ENCODE data around the gene PIK3CA. TPM values are rescaled to one million over a fixed set of nuclear protein-coding genes. Genes with fewer than 3 reads are reported as not detected.
A peak's percentile ranks its signal among the peaks of the same experiment; 100 is the strongest.

Gene PIK3CA
- total RNA-seq, 1 experiment from 2014 or later: 12.0 TPM

- peaks cover 8 to 20% of the 10 kb centered on the region in 2 experiments; a peak in 4 of 5 replicates for H3K9me3 Mint-ChIP-seq
- DNase-seq: peak; percentile 69
- Histone ChIP-seq H3K9me3 (ENCODE audit: control insufficient read depth, low read depth, low read length) (no peaks in the 10 kb centered on the region), H3K23me2 (ENCODE audit: insufficient read length, low read depth, low read length, poor library complexity, severe bottlenecking) (peaks cover 4% of the 10 kb centered on the region), H2BK5ac (ENCODE audit: insufficient read length, low read length) (no peak overlapping the region), H4K91ac (ENCODE audit: insufficient read length, low read depth, low read length) (no peak overlapping the region), H3K9ac (ENCODE audit: extremely low read depth, insufficient read length, low read length) (no peak overlapping the region), H3K4me1 (ENCODE audit: insufficient read depth, low read length) (no peaks in the 10 kb centered on the region), H3K79me2 (ENCODE audit: insufficient read depth, low read length) (no peaks in the 10 kb centered on the region), H3K4me2 (ENCODE audit: insufficient read depth, insufficient read length, low read length) (peak overlapping the region; percentile 67), H3T11ph (ENCODE audit: low read length) (no peak overlapping the region), H2BK120ac (ENCODE audit: low read depth, low read length, poor library complexity, severe bottlenecking) (no peak overlapping the region), H2BK12ac (ENCODE audit: insufficient read length, low read depth, low read length) (no peak overlapping the region), H4K20me1 (ENCODE audit: control insufficient read depth, insufficient read depth, insufficient read length) (no peaks in the 10 kb centered on the region), H2BK20ac (ENCODE audit: low read depth, low read length, poor library complexity, severe bottlenecking) (no peak overlapping the region), H2BK15ac (ENCODE audit: low read depth, low read length) (no peak overlapping the region), H4K5ac (ENCODE audit: insufficient read length, low read depth, low read length) (no peak overlapping the region), H3K56ac (ENCODE audit: insufficient read length, low read depth, low read length) (no peak overlapping the region), H3K14ac (ENCODE audit: insufficient read depth, low read length) (peak overlapping the region; percentile 86), H2AK5ac (ENCODE audit: insufficient read length, low read length) (no peak overlapping the region), H2AFZ (ENCODE audit: low read length) (peak overlapping the region; percentile 92), H3K18ac (ENCODE audit: insufficient read length, low read depth, low read length) (no peak overlapping the region), H3K27me3 (ENCODE audit: insufficient read depth, low read length) (no peaks in the 10 kb centered on the region), H3K23ac (ENCODE audit: insufficient read length, low read depth, low read length) (no peak overlapping the region), H3K4ac (ENCODE audit: low read depth, low read length) (no peak overlapping the region), H4K8ac (replicated peaks; ENCODE audit: insufficient read length, low read depth, low read length) (no peak overlapping the region), H3K79me1 (ENCODE audit: insufficient read depth, low read depth, low read length, poor library complexity, severe bottlenecking) (no peaks in the 10 kb centered on the region), H3K27ac (ENCODE audit: insufficient read length, low read depth, low read length) (no peak overlapping the region)
- peaks cover 0 to 2% of the 10 kb centered on the region in 2 experiments; a peak in 1 of 4 replicates for H3K4me1 Mint-ChIP-seq
- peak overlapping the region; percentile 62 to 73 for H3K4me3 Mint-ChIP-seq
- H3K36me3 Mint-ChIP-seq (ENCODE audit: insufficient read depth in 1 of 3, low read depth in 3 of 3): peaks cover 7 to 27% (median 24%) of the 10 kb centered on the region in 3 experiments; a peak in 6 of 7 replicates
- H3K27ac Mint-ChIP-seq: no peak overlapping the region
- WGBS (ENCODE audit: extremely low coverage, insufficient read length, low lambda C conversion rate): no CpG with 5 or more reads among the region's 71 CpGs
- peaks cover 33% of the 10 kb centered on the region for H3K27me3 Mint-ChIP-seq (ENCODE audit: low read depth)
- no peak for TF ChIP-seq CTCF (conservative IDR thresholded peaks at IDR 0.05)
These were observed 113.0 kb downstream of the PIK3CA start for GRCh38 chr3:179260949-179261765.

All from H9 (cell line).